CD4-positive, alpha-beta T cell treated with Interleukin-4 for 4 hours (primary cell): ENCODE results near the gene IL17RA.

ENCODE experiments used
- DNase-seq: peaks from one replicate; pipeline ENCODE4 v3.0.0-alpha.2; 2020

The IL17RA gene

DNA sequence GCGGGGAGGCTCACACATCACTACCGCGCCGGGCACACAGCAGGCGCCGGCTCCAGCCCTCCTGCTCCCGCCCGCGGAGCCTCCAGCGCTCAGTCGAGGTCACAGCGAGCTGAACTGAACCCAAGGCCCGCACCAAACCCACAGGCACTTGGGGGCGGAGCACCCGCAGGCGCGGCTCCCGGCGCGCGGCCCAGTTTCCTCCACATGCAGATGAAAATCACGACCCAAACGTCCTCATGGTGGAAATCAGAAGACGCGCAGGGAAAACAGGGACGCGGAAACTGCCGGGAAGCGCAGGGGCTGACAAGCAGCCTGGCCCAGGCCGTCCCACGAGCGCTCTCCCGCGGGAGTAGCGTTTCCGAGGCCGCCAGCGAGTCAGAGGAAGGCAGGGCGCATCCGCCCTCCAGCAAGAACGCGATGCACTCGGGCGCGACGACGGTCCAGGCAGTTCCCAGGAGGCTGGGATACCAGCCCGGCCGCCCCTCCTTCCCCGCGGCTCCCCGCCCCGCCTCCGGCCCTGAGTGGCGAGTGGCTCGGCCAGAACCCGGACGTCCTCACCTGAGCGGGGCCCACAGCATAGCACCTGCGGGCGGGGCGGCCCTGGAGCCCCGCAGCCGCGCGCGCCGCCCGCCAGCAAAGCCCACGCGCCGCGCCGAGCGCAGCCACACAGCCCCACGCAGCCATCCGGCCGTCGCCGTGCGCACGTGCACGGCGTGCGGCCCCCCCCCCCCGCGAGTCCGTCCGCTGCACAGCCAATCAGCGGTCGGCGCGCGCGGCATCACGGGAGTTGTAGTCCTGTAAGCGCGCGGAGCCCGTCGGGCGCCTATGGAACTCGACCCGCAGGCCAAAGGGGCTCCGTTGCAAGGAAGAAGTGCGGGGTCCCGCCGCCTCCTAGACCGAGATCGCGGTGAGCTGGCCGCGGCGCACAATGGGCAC is 74.0 kb downstream of the IL17RA start, which contains the start of gene HDHD5:
TSS of gene HDHD5 (minus strand) at position 710 of the 936 bp plus-strand sequence. CDS start at position 684, 26 bp downstream.
- DNase-seq = peak; percentile 87

DNA sequence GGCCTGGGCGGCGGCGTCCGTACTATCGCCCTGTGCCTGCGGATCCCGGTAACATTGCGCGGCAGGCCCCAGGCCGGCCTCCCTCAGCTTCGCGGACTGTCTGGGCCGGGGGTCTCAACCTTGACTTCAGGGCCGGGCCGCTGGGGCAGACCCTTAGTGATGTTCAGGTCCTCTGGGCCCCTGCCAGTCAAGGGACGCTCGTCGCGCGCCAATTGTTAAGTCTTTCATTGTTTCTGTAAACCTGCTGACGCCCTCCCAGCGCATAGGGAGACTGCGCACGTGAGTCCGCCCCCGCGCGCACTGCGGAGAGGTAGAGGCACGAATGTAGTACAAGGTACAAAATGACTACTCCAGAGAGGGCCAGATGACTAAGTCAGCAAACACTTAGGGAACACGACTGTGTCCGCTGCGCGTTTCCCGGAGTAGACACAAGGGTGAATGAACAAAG is 74.7 kb downstream of the IL17RA start:
- DNase-seq = peak; percentile 15

DNA sequence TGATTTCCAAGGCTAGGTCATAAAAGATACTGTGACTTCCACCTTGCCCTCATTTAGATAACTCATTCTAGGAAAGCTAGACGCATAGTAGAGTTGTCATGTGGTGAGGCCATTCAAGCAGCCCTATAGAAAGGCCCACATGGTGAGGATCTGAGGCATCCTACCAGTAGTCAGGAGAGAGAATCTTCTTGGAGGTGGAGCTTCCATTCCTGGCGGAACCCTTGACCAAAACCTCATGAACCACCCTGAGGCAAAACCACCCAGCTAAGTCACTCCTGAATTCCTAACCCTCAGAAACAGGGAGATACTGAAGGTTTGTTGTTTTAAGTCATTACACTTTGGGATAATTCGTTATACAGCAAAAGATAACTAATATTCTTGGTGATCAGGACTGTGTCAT is 77.2 kb downstream of the IL17RA start:
- no peak for DNase-seq

DNA sequence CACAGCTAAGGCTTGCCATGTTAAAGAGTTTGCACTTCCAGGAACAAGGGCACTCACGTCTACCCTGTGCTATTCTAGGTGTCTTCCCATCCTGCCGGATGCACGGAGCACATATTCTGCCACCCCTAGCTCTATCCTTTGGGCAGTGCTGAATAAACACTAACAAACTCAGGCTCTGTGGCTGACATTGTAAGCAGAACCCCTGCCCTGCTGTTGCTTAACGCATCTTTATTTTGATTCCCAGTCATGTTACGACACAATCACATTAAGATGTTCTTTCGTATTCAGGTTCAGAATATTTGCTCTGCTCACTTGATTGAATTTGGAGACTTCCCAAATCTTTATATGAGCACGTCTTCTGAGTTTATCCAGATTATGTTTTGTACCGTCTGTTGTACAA is 77.9 kb downstream of the IL17RA start:
- DNase-seq = no peak

DNA sequence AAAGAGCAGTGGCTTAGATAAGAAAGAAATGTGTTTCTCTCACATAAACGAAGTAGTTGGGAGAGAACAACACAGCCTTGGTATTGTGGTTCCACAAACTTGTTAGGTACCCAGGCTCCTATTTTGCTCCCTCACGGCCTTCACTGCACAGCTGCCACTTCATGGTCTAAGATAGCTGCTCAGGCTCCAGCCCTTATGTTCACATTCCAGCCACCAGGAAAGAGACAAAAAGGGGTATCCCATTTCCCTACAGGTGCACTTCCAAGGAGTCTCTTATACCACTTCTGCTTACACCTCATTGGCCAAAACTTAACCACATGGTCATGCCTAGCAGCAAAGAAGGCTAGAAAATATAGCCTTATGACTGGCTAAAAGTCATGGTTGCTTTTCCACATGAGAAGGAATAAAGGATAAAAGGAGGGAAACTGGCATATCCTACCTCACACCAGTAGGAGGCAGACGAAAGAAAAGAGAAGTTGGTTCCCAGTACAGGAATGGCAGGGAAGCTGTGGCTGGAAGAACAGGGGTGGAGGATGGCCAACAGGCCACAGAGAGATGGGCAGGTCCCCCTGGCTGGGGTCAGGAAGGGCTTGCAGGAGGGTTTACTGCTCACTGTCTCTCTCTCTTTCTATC is 79.7 kb downstream of the IL17RA start:
- DNase-seq = no peak
